Ovary (tissue), 3 donors: Measurements from ENCODE around the gene HCAR3.

Experiments
- CTCF ChIP-seq, 3 donors: fragments of 450-650 bp in 2 of 3; fragments of 200-600 bp in 1 of 3; IDR thresholded peaks; one replicate each; pipeline versions ENCODE4 v1.5.1 to v1.8.0; 2016 to 2022; ENCODE audit warnings: antibody characterized with exemption in 3 of 3, mild to moderate bottlenecking in 1 of 3
- EP300 ChIP-seq: sonication (generic); formaldehyde crosslinking; IDR thresholded peaks from one replicate; pipeline ENCODE4 v1.6.1; 2017; ENCODE audit warnings: antibody characterized with exemption
- POLR2A ChIP-seq: fragments of 450-650 bp; IDR thresholded peaks from one replicate; pipeline ENCODE4 v1.6.1; 2017; ENCODE audit warnings: antibody characterized with exemption, mild to moderate bottlenecking, moderate library complexity
- donor health status: DM: no; HTN: no; CAD: no.

- TF ChIP-seq CTCF (IDR thresholded peaks at IDR 0.05): no peak
- TF ChIP-seq POLR2A: no peak
- no peak for TF ChIP-seq EP300
Measured at GRCh38 chr12:122757568-122757967, 41.0 kb upstream of the HCAR3 start.
